Heart right ventricle (tissue), 16 donors: Measurements from ENCODE around the gene RNF181. TPM values are rescaled to one million over a fixed set of nuclear protein-coding genes. Genes with fewer than 3 reads are reported as not detected.
"Not testable (repeated sequence)": the region's sequence is repeated elsewhere in the genome, so short reads cannot be mapped to it uniquely, and the experiment has no call there.

Experiments
- ATAC-seq, 8 donors: fragments of 200-7000 bp; cut with Tn5 transposase; one replicate each; pipeline ENCODE4 v1.9.1; 2020; ENCODE audit warnings: mild to moderate bottlenecking in 8 of 8, moderate library complexity in 8 of 8, moderate number of reproducible peaks in 1 of 8
- DNase-seq, 2 donors: peaks; one replicate each; pipeline ENCODE4 v3.0.0-alpha.2; 2020
- H3K27ac ChIP-seq, 10 donors: fragments of 200-600 bp; sonication (generic) in 2 of 10; one replicate each; pipeline versions ENCODE4 v1.5.0 to v1.8.0; 2020 to 2022; ENCODE audit warnings: mild to moderate bottlenecking in 3 of 10
- H3K27me3 ChIP-seq, 7 donors: fragments of 200-600 bp; one replicate each; pipeline ENCODE4 v1.8.0; 2021 to 2022; ENCODE audit warnings: mild to moderate bottlenecking in 2 of 7
- H3K36me3 ChIP-seq, 9 donors: fragments of 200-600 bp; sonication (generic) in 1 of 9; one replicate each; pipeline versions ENCODE4 v1.5.0 to v1.8.0; 2020 to 2022; ENCODE audit warnings: mild to moderate bottlenecking in 2 of 9
- H3K4me1 ChIP-seq, 9 donors: fragments of 200-600 bp; sonication (generic) in 1 of 9; one replicate each; pipeline versions ENCODE4 v1.5.0 to v1.8.0; 2020 to 2022; ENCODE audit warnings: mild to moderate bottlenecking in 4 of 9
- H3K4me3 ChIP-seq, 10 donors: fragments of 200-600 bp; sonication (generic) in 2 of 10; one replicate each; pipeline versions ENCODE4 v1.5.0 to v1.8.0; 2020 to 2022; ENCODE audit warnings: mild to moderate bottlenecking in 7 of 10, moderate library complexity in 2 of 10
- H3K9me3 ChIP-seq, 11 donors: fragments of 200-600 bp in 10 of 11; sonication (generic) in 2 of 11; one replicate each; pipeline versions ENCODE4 v1.5.0 to v1.8.0; 2013 to 2022; ENCODE audit warnings: mild to moderate bottlenecking in 2 of 11, control low read depth in 1 of 11, moderate library complexity in 1 of 11
- WGBS, 2 donors: extraction: QIAGEN DNeasy Blood & Tissue Kit; methylation state at CpG; one replicate each; pipeline ENCODE4 v1.1.7; 2013; ENCODE audit warnings: inconsistent platforms in 1 of 2; 5-methylcytosine and 5-hydroxymethylcytosine counted together
- intact Hi-C, 10 donors: fragments of 100-400 bp; cut with DNase I; formaldehyde crosslinking; loops; one replicate each; pipeline versions ENCODE4 v1.11.1 to v1.14.2; 2022
- polyA plus RNA-seq, 2 donors: library from polyadenylated mRNA; stranded (reverse); fragments of 200-250 nt; gene quantifications; one replicate each; pipeline ENCODE4 v1.2.3, GENCODE V29; 2013
- total RNA-seq, 10 donors: library from RNA; stranded (reverse); fragmentation: NEBNext Ultra II Directional in 3 of 10; extraction: Animal tissue kit (Norgen Biotek cat#: 25700) in 3 of 10; gene quantifications; one replicate each; pipeline versions ENCODE4 v1.2.1 to v1.2.4, GENCODE V29; 2021 to 2023
- TF ChIP-seq, protein P1 (sequence below), 9 donors: fragments of 200-600 bp; sonication (generic) in 2 of 9; IDR thresholded peaks; one replicate each; pipeline versions ENCODE4 v1.5.0 to v1.8.0; 2021 to 2022; ENCODE audit warnings: antibody characterized with exemption in 9 of 9, mild to moderate bottlenecking in 5 of 9, moderate library complexity in 1 of 9
- donor health status: Arrhythmogenic right ventricular cardiomyopathy.
- donor health status: ischemic (EF 13 %, LVEDD 7.1; RV severe dilation, severe dysfunction).
- donor health status: healthy with polysubstance abuse.
- donor health status: DM: no; HTN: yes; CAD: no.
- donor health status: DM: no; HTN: no; CAD: no.
- donor health status: ischemic (EF 25% LVEDD 6.9; RV normal size, moderate dysfunction).
- donor health status: ischemic (EF 25% LVEDD 5.7; RV mildly dilated, moderate dysfunction).
- donor health status: healthy.
- donor health status: DM: yes; HTN: yes; CAD: no.
- donor health status: Ischemic cardiomyopathy.
- donor health status: ischemic (EF 35%, LVEDD 5.7; RV mildly dilated, moderate dysfunction).
- donor health status: nonischemic (EF 11% LVEDD 7.7; RV severe dilation, severe dysfunction).
- donor health status: DM: yes; HTN: yes; CAD: no.
- donor health status: PGD.
- donor health status: ischemic (EF 29% LVEDD 5.4; RV normal size, mild dysfunction).
- donor health status: nonischemic (EF 23%, LVEDD 6.1; RV moderate dilation, normal function).

Gene RNF181
- total and polyA plus RNA-seq, 12 donors: 74.7 to 282 (median 84.2) TPM

- H3K27ac ChIP-seq: peak within 1 kb of the TSS; percentile 71 to 94 (median 88)
- 0 to 1% methylated on average over 64 to 73 of the region's 73 CpGs for WGBS, 2 donors
- no peaks in the 10 kb centered on the region for H3K27me3 ChIP-seq
- no peaks in the 10 kb centered on the region for H3K9me3 ChIP-seq
- H3K4me1 ChIP-seq: peaks cover 6 to 61% (median 55%) of the 10 kb centered on the region in 9 donors
- peak within 1 kb of the TSS; percentile 64 to 92 (median 75) for H3K4me3 ChIP-seq
- peaks cover 0 to 51% (median 5%) of the 10 kb centered on the region in 9 donors for H3K36me3 ChIP-seq
- TF ChIP-seq, protein P1, sequence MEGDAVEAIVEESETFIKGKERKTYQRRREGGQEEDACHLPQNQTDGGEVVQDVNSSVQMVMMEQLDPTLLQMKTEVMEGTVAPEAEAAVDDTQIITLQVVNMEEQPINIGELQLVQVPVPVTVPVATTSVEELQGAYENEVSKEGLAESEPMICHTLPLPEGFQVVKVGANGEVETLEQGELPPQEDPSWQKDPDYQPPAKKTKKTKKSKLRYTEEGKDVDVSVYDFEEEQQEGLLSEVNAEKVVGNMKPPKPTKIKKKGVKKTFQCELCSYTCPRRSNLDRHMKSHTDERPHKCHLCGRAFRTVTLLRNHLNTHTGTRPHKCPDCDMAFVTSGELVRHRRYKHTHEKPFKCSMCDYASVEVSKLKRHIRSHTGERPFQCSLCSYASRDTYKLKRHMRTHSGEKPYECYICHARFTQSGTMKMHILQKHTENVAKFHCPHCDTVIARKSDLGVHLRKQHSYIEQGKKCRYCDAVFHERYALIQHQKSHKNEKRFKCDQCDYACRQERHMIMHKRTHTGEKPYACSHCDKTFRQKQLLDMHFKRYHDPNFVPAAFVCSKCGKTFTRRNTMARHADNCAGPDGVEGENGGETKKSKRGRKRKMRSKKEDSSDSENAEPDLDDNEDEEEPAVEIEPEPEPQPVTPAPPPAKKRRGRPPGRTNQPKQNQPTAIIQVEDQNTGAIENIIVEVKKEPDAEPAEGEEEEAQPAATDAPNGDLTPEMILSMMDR (IDR thresholded peaks at IDR 0.05): peak; percentile 11 to 68 (median 44)
- intact Hi-C loops: loop anchor here in 5 of 10 donors (2.0 to 5.0 kb wide), 2 partner anchors 40 to 42 kb away; partner anchors contain the start of gene GGCX (in 5 of the 5)
- ATAC-seq (peak; percentile 92 to 97 (median 94)), DNase-seq (peak; percentile 94 to 95)
Measured at GRCh38 chr2:85602476-85603234, 7.1 kb downstream of the RNF181 start, which contains the start of gene TMEM150A. Gene TMEM150A (minus strand): TSS chr2:85602698. CDS start chr2:85601948, 750 bp downstream.

DNA sequence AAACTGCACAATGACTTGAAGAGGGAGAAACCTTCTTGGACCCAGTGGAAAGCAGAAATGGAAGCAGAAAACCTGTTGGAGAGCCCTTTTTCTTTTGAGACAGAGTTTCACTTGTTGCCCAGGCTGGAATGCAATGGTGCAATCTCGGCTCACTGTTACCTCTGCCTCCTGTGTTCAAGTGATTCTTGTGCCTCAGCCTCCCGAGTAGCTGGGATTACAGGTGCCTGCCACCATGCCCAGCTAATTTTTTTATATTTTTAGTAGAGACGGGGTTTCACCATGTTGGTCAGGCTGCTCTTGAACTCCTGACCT lies 8.5 kb downstream of the RNF181 start:
- DNase-seq, ATAC-seq, H3K27me3 ChIP-seq, H3K9me3 ChIP-seq: not testable (repeated sequence)
- WGBS, 2 donors: 87 to 91% methylated on average over 3 of the region's 3 CpGs
- intact Hi-C loops: loop anchor here in 4 of 10 donors (5.0 kb wide), 1 partner anchor 42 kb away; the partner anchor contains the start of gene GGCX (in 4 of the 4)
- Histone ChIP-seq H3K4me1 (peaks cover 6 to 72% (median 56%) of the 10 kb centered on the region in 9 donors), H3K36me3 (peaks cover 0 to 51% (median 4%) of the 10 kb centered on the region in 9 donors), H3K4me3 (peak overlapping the region in 6 of 10 donors; percentile 12 to 92 (median 72)), H3K27ac (peak overlapping the region in 8 of 10 donors; percentile 3 to 94 (median 86))

DNA sequence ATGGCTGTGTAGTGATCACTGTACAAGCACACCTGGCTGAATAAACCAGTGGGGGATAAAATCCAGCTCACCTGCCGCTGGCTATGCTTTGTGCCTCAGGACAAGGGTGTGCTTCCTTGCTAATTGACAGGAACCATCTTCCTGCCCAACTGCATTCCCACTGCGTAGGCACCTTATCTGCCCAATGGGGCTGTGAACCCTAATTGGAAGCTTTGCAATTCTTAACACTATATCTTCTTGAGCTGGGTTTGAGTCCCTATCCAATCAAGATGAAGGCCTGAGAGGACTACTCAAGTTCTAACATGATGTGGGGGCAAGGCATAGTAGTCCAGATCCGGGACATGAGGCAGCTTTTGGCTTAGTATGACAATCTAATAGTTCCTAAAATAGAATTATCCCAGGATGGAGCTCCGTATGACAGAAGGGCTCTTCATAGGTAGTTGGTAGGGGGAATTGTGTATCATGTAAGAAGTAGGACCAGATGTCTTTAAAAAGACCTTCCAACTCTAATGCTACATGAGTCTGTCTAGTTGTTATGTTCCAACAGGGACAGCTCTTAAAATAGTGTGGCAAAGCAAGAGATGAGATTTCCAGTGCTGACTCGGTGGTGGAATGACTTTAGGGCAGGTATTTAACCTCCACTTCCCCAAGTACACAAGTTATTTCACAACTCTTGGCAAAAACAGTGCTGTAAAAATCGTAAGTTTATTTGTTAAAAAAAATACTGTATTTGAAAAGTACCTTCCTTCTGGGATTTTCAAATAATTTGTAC lies 9.2 kb downstream of the RNF181 start:
- ATAC-seq: peak in 2 of 8 donors; percentile 2 to 10
- intact Hi-C loops: loop anchor here in 4 of 10 donors (5.0 kb wide), 1 partner anchor 42 kb away; the partner anchor contains the start of gene GGCX (in 4 of the 4)
- peaks cover 6 to 79% (median 58%) of the 10 kb centered on the region in 9 donors for H3K4me1 ChIP-seq

GRCh38 chr2:85605406-85606115 lies 10.0 kb downstream of the RNF181 start:
- TF ChIP-seq, protein P1 (IDR thresholded peaks at IDR 0.05): no peak
- DNase-seq (no peak), ATAC-seq (no peak)
- intact Hi-C loops: no loop called here
- Histone ChIP-seq H3K36me3 (peaks cover 0 to 46% (median 4%) of the 10 kb centered on the region in 9 donors), H3K4me3 (no peak overlapping the region), H3K27me3 (no peaks in the 10 kb centered on the region), H3K9me3 (no peaks in the 10 kb centered on the region), H3K4me1 (peaks cover 6 to 87% (median 63%) of the 10 kb centered on the region in 9 donors), H3K27ac (peak overlapping the region in 8 of 10 donors; percentile 13 to 94 (median 86))
- 50 to 60% methylated on average over 4 of the region's 4 CpGs for WGBS, 2 donors

More for the DNA sequence above, 9.2 kb downstream of the RNF181 start:
- 45 to 46% methylated on average over 6 of the region's 6 CpGs for WGBS, 2 donors
- peak overlapping the region in 4 of 10 donors; percentile 3 to 77 (median 44) for H3K4me3 ChIP-seq
- H3K36me3 ChIP-seq: peaks cover 0 to 50% (median 4%) of the 10 kb centered on the region in 9 donors
- no peak for DNase-seq
- H3K27me3 ChIP-seq: no peaks in the 10 kb centered on the region
- TF ChIP-seq, protein P1 (IDR thresholded peaks at IDR 0.05): no peak
- H3K9me3 ChIP-seq: no peaks in the 10 kb centered on the region
- peak overlapping the region in 9 of 10 donors; percentile 3 to 94 (median 86) for H3K27ac ChIP-seq
